Ramos (cell line): ENCODE results near the gene TSPAN14.
"Not testable (repeated sequence)": the region's sequence is repeated elsewhere in the genome, so short reads cannot be mapped to it uniquely, and the experiment has no call there.

Source experiments
- in situ Hi-C: fragments of 300-500 bp; cut with MboI; formaldehyde crosslinking; loops from one replicate; pipeline ENCODE4 v1.14.3; 2022; ENCODE audit warnings: low sequenced_read_pairs; ENCODE audit not compliant: unreplicated experiment

TSPAN14 gene

GRCh38 chr10:80517416-80518142 is 63.5 kb downstream of the TSPAN14 start:
- in situ Hi-C loops = no loop called here

GRCh38 chr10:80518143-80518806 is 64.2 kb downstream of the TSPAN14 start:
- in situ Hi-C loops = no loop called here

GRCh38 chr10:80518807-80519360 is 64.8 kb downstream of the TSPAN14 start:
- in situ Hi-C loops = no loop called here

DNA sequence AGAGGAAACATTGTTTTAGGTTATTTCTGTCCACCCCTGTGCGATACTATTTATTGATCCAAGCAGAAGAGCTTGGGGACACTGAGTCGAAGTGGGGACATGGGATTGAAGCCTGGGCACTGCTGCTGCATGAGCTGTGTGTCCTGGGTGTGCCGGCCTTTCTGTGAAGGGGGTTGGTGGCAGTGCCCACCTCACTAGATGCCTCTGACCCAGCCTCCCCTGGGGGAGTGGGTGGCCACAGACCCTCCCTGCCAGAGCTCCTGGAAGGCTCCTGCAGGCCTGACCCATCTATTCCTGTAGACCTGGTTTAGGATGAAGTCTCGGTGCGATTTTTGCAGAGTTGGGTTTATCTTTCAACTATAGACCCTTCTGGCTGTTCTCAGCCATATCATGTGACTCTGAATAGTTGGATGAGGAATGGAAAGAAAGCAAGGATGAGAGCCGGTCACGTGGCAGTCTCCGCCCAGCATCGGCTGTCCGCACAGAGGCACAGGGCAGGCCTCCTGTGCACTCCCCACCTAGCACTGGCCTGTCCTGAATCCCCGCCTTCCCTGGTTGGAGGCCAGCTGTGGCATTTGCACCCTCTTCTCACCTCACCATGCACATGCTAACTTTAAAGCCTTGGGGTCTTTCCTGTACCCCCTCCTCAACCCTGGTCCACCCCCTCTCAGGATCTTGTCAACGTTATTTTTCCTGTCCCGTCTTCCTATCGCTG is 66.0 kb downstream of the TSPAN14 start:
- in situ Hi-C loops = no loop called here

DNA sequence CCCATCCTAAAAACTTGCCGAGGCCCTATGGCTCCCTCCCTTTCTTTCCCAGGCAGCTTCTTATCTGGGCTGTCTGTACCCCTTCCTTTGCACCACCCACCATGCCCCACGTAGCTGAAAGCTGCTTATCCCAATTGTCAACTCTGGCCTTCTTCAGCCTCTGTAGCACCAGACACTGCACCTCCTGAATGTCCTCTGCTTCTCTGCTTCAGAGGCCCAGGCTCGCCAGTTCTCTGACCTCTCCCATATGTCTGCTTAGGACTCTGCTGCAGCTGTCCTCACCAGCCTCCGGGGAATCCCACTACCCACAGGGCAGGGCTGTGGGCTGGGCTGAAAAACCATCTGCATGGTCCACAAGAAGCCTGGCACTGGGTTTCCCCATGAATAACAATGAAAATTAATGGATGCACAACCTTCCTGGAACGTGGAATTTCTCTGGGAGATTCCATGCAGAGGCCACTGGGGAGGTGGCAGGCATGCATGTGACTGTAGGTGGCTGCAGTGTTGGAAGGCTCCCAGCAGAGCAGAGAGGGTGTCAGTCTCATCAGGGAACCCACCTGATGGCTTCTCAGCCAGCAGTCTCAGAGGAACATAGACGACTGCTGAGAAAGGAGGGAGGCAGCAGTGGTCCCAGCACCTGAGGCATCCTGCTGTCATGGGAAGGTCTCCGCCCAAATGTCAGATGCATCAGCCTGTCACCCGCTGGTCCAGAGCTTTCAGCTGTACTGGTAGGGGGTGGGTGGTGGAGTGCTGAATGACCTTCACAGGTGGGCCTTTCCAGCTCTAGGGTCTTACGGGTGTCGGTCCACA is 66.8 kb downstream of the TSPAN14 start:
- in situ Hi-C loops = no loop called here

- in situ Hi-C loops = no loop called here
Measured at GRCh38 chr10:80522756-80523363, 68.8 kb downstream of the TSPAN14 start.

DNA sequence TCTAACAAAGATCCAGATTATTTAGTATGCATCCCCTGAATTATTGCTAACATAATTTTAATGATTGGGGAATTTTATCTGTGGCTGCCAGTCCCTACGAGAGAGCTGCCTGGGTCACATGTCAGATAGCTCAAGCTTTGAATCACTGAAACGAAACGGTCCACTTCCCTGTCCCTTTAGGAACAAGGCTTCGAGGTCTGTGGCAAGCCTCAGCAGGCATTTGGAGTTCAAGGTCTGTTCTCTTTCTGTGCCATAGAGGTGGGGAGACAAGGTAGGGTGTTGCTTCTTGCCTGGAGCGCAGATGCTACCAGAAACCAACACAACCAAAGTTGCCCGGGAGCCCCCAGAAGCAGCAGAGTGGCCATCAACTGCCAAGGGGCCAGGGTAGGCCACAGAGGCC is 69.7 kb downstream of the TSPAN14 start:
- in situ Hi-C loops = no loop called here

DNA sequence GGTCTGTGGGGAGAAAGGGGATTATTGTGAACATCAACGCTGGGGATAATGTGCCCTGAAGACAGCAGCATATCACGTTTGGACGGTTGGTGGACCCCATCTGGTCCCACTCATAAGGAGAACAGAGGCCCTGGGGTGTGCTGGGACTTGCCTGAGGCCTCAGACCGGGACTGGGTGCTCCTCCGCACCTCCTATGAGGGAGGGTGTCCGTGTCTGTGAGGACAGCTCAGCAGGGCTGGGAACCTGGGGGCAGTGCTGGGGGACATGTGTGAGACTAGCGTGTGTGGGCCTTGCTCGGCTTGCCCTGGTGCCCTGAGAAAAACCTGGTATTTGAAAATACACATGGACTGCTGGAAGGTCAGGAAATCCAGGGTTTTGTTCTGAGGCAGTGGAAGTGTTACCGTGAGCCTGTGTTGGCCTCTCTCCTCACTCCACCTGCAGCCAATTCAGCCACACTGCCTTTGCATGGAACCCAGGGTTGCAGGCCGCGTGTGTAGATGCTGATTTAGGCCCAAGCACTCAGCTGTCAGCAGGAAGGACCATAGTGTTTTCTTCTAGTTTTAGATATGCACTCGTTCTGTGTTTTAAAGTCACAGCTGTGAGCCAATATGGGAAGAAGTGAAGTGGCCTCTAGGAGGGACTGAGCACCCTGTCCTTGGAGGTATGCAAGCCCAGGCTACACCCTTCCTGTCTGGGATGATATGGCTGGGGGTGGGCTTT is 70.2 kb downstream of the TSPAN14 start:
- in situ Hi-C loops = no loop called here

DNA sequence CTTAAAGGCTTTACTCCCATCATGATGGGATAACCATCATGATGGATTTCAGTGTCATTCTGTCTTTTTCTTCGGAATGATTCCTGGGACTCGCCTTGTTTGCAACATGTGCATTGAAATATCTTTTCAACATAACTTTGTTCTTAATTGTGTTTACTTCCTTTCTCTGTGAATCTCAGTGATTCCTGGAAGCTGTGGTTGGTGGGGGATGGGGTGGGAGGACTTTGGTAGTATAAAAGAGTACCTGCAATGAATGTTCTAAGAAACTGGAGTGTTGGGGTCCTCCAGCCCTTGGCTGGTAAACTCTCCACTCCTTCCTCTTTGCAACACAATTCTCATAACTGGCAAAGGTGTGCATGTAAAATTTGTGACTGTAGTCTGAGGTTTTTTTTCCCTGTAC is 72.1 kb downstream of the TSPAN14 start:
- in situ Hi-C loops = no loop called here

GRCh38 chr10:80526742-80527141 is 72.6 kb downstream of the TSPAN14 start:
- in situ Hi-C loops = no loop called here

GRCh38 chr10:80528185-80528700 is 74.1 kb downstream of the TSPAN14 start:
- in situ Hi-C loops = no loop called here

DNA sequence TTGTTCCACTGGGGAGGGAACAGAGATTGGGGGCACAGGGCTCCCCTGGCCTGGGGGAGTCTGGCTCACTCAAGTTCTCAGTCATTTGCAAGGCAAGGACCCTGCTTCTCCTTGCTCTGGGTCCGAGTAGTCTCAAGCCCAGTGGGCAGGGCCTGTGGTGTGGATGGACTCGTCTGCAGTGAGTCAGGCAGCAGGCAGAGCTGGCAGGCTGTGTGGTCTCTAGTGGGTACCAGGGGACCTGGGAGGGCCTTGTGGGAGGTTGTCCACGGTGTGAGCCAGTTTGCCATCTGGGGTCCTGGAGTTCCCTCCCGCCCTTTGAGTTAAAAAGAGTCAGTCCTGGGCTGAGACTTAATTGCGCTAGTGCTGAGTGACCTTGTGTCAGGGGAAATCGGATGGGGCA is 74.8 kb downstream of the TSPAN14 start:
- in situ Hi-C loops = no loop called here

GRCh38 chr10:80529604-80530003 is 75.5 kb downstream of the TSPAN14 start:
- in situ Hi-C loops = no loop called here

GRCh38 chr10:80530251-80530650 is 76.1 kb downstream of the TSPAN14 start:
- in situ Hi-C loops = no loop called here

DNA sequence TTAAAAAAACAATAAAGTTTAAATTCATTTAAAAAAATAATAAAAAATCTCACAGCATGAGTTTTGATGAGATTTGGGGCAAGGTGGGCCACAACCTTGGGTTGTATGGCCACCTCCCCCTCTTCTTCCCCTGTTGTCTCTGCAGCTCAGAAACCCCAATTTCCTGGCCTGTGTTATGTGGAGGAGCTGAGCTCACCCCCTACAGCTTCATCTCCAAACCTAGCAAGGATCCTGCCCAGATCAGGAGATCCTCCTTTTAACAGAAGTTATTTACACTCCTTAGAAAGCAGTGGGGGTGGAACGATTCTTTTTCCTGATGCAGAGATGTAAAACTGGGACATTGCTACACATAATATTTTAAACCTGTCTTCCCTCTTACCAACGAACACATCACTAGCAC is 76.7 kb downstream of the TSPAN14 start:
- in situ Hi-C loops = no loop called here

DNA sequence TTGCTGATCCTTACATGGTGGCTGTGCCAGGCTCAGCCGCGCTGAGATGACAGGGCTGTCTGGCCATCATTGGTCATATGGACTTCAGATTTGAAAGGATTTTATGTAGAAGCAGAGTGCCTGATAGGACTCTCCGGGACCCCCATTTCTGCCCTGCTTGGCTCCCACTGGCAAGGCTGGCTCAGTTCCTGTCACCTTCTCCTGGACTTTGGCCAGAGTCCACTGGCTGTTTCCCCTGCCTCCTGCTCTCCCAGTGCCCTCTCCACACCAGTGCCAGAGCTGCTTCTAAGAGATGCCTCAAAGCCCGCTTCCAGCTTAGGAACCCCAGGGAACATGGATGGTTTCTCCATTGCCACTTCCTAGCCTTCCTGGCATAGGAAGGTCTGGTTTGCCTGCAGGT is 78.5 kb downstream of the TSPAN14 start:
- in situ Hi-C loops = no loop called here

- in situ Hi-C loops = not testable (repeated sequence)
Measured at GRCh38 chr10:80534059-80534458, 79.9 kb downstream of the TSPAN14 start.

GRCh38 chr10:80534646-80535045 is 80.5 kb downstream of the TSPAN14 start:
- in situ Hi-C loops = not testable (repeated sequence)
